ENCODE measurements around the gene ANKRD26. TPM values are rescaled to one million over a fixed set of nuclear protein-coding genes. Genes with fewer than 3 reads are reported as not detected.
"Not testable (repeated sequence)": the region's sequence is repeated elsewhere in the genome, so short reads cannot be mapped to it uniquely, and the experiment has no call there.

ANKRD26 gene
- total RNA-seq, 2 experiments from 2014 or later = 9.0 to 12.8 TPM

- DNase-seq = no peak
- POLR2A ChIA-PET = no interaction called here
- peaks cover 22% of the 10 kb centered on the region for H3K36me3 Mint-ChIP-seq (ENCODE audit: low read depth)
Observed at GRCh38 chr10:27088119-27089044, 11.9 kb downstream of the ANKRD26 start.

GRCh38 chr10:27072436-27073114, 27.7 kb downstream of the ANKRD26 start:
- H3K9me3 Mint-ChIP-seq (ENCODE audit: insufficient read depth) = no peaks in the 10 kb centered on the region
- ChIA-PET CTCF (no interaction called here), POLR2A (no interaction called here)

More at GRCh38 chr10:27088119-27089044, 11.9 kb downstream of the ANKRD26 start:
- Mint-ChIP-seq H3K27me3 (ENCODE audit: low read depth) (no peaks in the 10 kb centered on the region), H3K27ac (no peak overlapping the region), H3K4me3 (no peak overlapping the region), H3K9me3 (ENCODE audit: insufficient read depth) (no peaks in the 10 kb centered on the region), H3K4me1 (ENCODE audit: low read depth) (no peaks in the 10 kb centered on the region)
- ATAC-seq = no peak
- CTCF ChIA-PET = no interaction called here

GRCh38 chr10:27068217-27068891, 31.9 kb downstream of the ANKRD26 start:
- ChIA-PET CTCF (no interaction called here), POLR2A (no interaction called here)
- H3K27ac Mint-ChIP-seq = no peak overlapping the region

More at GRCh38 chr10:27072436-27073114, 27.7 kb downstream of the ANKRD26 start:
- no peak for DNase-seq
- Mint-ChIP-seq H3K36me3 (ENCODE audit: low read depth) (peaks cover 58% of the 10 kb centered on the region), H3K4me3 (no peak overlapping the region), H3K27ac (no peak overlapping the region), H3K4me1 (ENCODE audit: low read depth) (peaks cover 5% of the 10 kb centered on the region), H3K27me3 (ENCODE audit: low read depth) (no peaks in the 10 kb centered on the region)
- ATAC-seq = no peak

GRCh38 chr10:27065084-27065483, 35.2 kb downstream of the ANKRD26 start:
- ATAC-seq = no peak
- no peak for DNase-seq
- no peak overlapping the region for H3K27ac Mint-ChIP-seq
- H3K36me3 Mint-ChIP-seq (ENCODE audit: low read depth) = peaks cover 35% of the 10 kb centered on the region
- ChIA-PET POLR2A (no interaction called here), CTCF (no interaction called here)
- no peak overlapping the region for H3K4me3 Mint-ChIP-seq
- H3K4me1 Mint-ChIP-seq (ENCODE audit: low read depth) = no peaks in the 10 kb centered on the region
- H3K27me3 Mint-ChIP-seq (ENCODE audit: low read depth) = no peaks in the 10 kb centered on the region
- H3K9me3 Mint-ChIP-seq (ENCODE audit: insufficient read depth) = no peaks in the 10 kb centered on the region

More at GRCh38 chr10:27068217-27068891, 31.9 kb downstream of the ANKRD26 start:
- no peaks in the 10 kb centered on the region for H3K27me3 Mint-ChIP-seq (ENCODE audit: low read depth)
- no peaks in the 10 kb centered on the region for H3K9me3 Mint-ChIP-seq (ENCODE audit: insufficient read depth)
- peaks cover 34% of the 10 kb centered on the region for H3K36me3 Mint-ChIP-seq (ENCODE audit: low read depth)
- DNase-seq (no peak), ATAC-seq (peak; percentile 30)
- H3K4me1 Mint-ChIP-seq (ENCODE audit: low read depth) = no peaks in the 10 kb centered on the region
- no peak overlapping the region for H3K4me3 Mint-ChIP-seq

GRCh38 chr10:27052656-27053055, 47.6 kb downstream of the ANKRD26 start:
- no peak for ATAC-seq
- Mint-ChIP-seq H3K4me3 (no peak overlapping the region), H3K36me3 (ENCODE audit: low read depth) (peaks cover 4% of the 10 kb centered on the region), H3K27ac (no peak overlapping the region), H3K4me1 (ENCODE audit: low read depth) (no peaks in the 10 kb centered on the region), H3K27me3 (ENCODE audit: low read depth) (no peaks in the 10 kb centered on the region), H3K9me3 (ENCODE audit: insufficient read depth) (no peaks in the 10 kb centered on the region)
- no peak for DNase-seq
- POLR2A ChIA-PET = no interaction called here
- CTCF ChIA-PET = no interaction called here

GRCh38 chr10:27045247-27045646, 55.0 kb downstream of the ANKRD26 start:
- DNase-seq; H3K9me3 Mint-ChIP-seq (ENCODE audit: insufficient read depth); H3K4me1 Mint-ChIP-seq (ENCODE audit: low read depth); ATAC-seq; CTCF ChIA-PET; H3K27me3 Mint-ChIP-seq (ENCODE audit: low read depth); H3K4me3 Mint-ChIP-seq; POLR2A ChIA-PET; H3K27ac Mint-ChIP-seq: not testable (repeated sequence)
- peaks cover 25% of the 10 kb centered on the region for H3K36me3 Mint-ChIP-seq (ENCODE audit: low read depth)

GRCh38 chr10:27041196-27041595, 59.1 kb downstream of the ANKRD26 start:
- ChIA-PET CTCF (interaction anchor here (1.4 kb wide), 1 partner anchor 17 kb away, joined by 3 read pairs; no protein-coding TSS in a partner anchor), POLR2A (no interaction called here)
- peaks cover 30% of the 10 kb centered on the region for H3K36me3 Mint-ChIP-seq (ENCODE audit: low read depth)
- no peak overlapping the region for H3K4me3 Mint-ChIP-seq
- peaks cover 2% of the 10 kb centered on the region for H3K4me1 Mint-ChIP-seq (ENCODE audit: low read depth)
- H3K27me3 Mint-ChIP-seq (ENCODE audit: low read depth) = no peaks in the 10 kb centered on the region
- DNase-seq (no peak), ATAC-seq (no peak)
- no peak overlapping the region for H3K27ac Mint-ChIP-seq
- H3K9me3 Mint-ChIP-seq (ENCODE audit: insufficient read depth) = no peaks in the 10 kb centered on the region

- CTCF ChIA-PET = no interaction called here
- Mint-ChIP-seq H3K4me3 (no peak overlapping the region), H3K27ac (no peak overlapping the region), H3K27me3 (ENCODE audit: low read depth) (no peaks in the 10 kb centered on the region), H3K4me1 (ENCODE audit: low read depth) (peaks cover 12% of the 10 kb centered on the region), H3K36me3 (ENCODE audit: low read depth) (peaks cover 26% of the 10 kb centered on the region), H3K9me3 (ENCODE audit: insufficient read depth) (no peaks in the 10 kb centered on the region)
- no peak for ATAC-seq
- POLR2A ChIA-PET = no interaction called here
- no peak for DNase-seq
Observed at GRCh38 chr10:27038168-27038567, 62.1 kb downstream of the ANKRD26 start.

GRCh38 chr10:27035163-27035562, 65.1 kb downstream of the ANKRD26 start:
- Mint-ChIP-seq H3K27ac (no peak overlapping the region), H3K4me3 (peak overlapping the region; percentile 9)

GRCh38 chr10:27030060-27030459, 70.2 kb downstream of the ANKRD26 start:
- H3K9me3 Mint-ChIP-seq (ENCODE audit: insufficient read depth) = no peaks in the 10 kb centered on the region
- no peak for DNase-seq
- peak; percentile 77 for ATAC-seq
- POLR2A ChIA-PET = no interaction called here
- peaks cover 25% of the 10 kb centered on the region for H3K36me3 Mint-ChIP-seq (ENCODE audit: low read depth)
- H3K27ac Mint-ChIP-seq = no peak overlapping the region
- peaks cover 9% of the 10 kb centered on the region for H3K4me1 Mint-ChIP-seq (ENCODE audit: low read depth)
- no peaks in the 10 kb centered on the region for H3K27me3 Mint-ChIP-seq (ENCODE audit: low read depth)
- H3K4me3 Mint-ChIP-seq = no peak overlapping the region
- CTCF ChIA-PET = no interaction called here

More at GRCh38 chr10:27035163-27035562, 65.1 kb downstream of the ANKRD26 start:
- no peak for ATAC-seq
- no peak for DNase-seq
- CTCF ChIA-PET = no interaction called here
- H3K9me3 Mint-ChIP-seq (ENCODE audit: insufficient read depth) = no peaks in the 10 kb centered on the region
- peaks cover 13% of the 10 kb centered on the region for H3K4me1 Mint-ChIP-seq (ENCODE audit: low read depth)
- POLR2A ChIA-PET = no interaction called here
- H3K36me3 Mint-ChIP-seq (ENCODE audit: low read depth) = peaks cover 17% of the 10 kb centered on the region
- H3K27me3 Mint-ChIP-seq (ENCODE audit: low read depth) = no peaks in the 10 kb centered on the region

GRCh38 chr10:27022048-27022447, 78.2 kb downstream of the ANKRD26 start:
- no peaks in the 10 kb centered on the region for H3K9me3 Mint-ChIP-seq (ENCODE audit: insufficient read depth)
- ATAC-seq (no peak), DNase-seq (no peak)
- H3K4me3 Mint-ChIP-seq = no peak overlapping the region
- ChIA-PET POLR2A (no interaction called here), CTCF (interaction anchor here (1.0 to 1.1 kb wide), 2 partner anchors 10 to 12 kb away, joined by 3 to 4 read pairs; no protein-coding TSS in a partner anchor)
- H3K27ac Mint-ChIP-seq = peak overlapping the region; percentile 43
- no peaks in the 10 kb centered on the region for H3K27me3 Mint-ChIP-seq (ENCODE audit: low read depth)
- peaks cover 12% of the 10 kb centered on the region for H3K4me1 Mint-ChIP-seq (ENCODE audit: low read depth)
- peaks cover 32% of the 10 kb centered on the region for H3K36me3 Mint-ChIP-seq (ENCODE audit: low read depth)

GRCh38 chr10:27020243-27020642, 80.1 kb downstream of the ANKRD26 start:
- DNase-seq (no peak), ATAC-seq (no peak)
- Mint-ChIP-seq H3K36me3 (ENCODE audit: low read depth) (peaks cover 22% of the 10 kb centered on the region), H3K9me3 (ENCODE audit: insufficient read depth) (no peaks in the 10 kb centered on the region), H3K27ac (no peak overlapping the region), H3K4me1 (ENCODE audit: low read depth) (peaks cover 12% of the 10 kb centered on the region), H3K27me3 (ENCODE audit: low read depth) (no peaks in the 10 kb centered on the region), H3K4me3 (no peak overlapping the region)
- POLR2A ChIA-PET = interaction anchor here (0.5 kb wide), 1 partner anchor 133 kb away, joined by 3 read pairs; no protein-coding TSS in a partner anchor
- CTCF ChIA-PET = no interaction called here

Data from activated CD8-positive, alpha-beta T cell treated with anti-CD3 and anti-CD28 coated beads, Interleukin-2, amount 10 ng/mL, durations not matched to agents 7 days and 5 days (primary cell).